Activated CD8-positive, alpha-beta memory T cell treated with anti-CD3 and anti-CD28 coated beads, Interleukin-2, amount 50 U/mL, for 24 hours (primary cell): ENCODE results near the gene COG2.
"Not testable (repeated sequence)": the region's sequence is repeated elsewhere in the genome, so short reads cannot be mapped to it uniquely, and the experiment has no call there.

Experiments
- DNase-seq: peaks from one replicate; pipeline ENCODE4 v3.0.0-alpha.2; 2020; ENCODE audit errors: extremely low read depth

COG2 gene

DNA sequence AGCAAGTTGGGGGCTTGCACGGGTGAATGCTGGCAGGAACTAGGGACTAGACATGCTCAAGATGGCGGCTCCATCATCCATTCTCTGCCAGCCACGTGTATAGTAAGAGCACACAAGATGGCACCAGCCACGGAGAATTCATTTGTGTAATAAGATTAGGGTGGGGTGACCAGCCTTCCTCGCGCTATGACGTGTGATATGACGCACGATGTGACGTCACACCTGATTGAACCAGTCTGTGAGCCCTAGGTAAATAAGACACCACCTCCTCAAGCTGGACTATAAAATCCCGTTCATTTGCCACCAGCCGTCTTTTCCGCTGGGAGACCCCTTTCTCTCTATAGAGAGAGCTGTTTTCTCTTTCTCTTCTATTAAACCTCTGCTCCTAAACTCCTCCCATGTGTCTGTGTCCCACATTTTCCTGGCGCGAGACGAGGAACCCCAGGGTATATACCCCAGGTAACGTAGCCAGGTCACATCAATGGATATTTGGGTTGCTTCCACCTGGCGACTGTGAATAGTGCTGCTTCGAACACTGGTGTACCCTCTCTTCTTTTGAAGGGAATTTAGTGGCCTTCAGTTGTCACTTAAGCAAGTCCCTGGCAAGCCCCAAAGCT, 18.1 kb upstream of the COG2 start:
- no peak for DNase-seq

DNA sequence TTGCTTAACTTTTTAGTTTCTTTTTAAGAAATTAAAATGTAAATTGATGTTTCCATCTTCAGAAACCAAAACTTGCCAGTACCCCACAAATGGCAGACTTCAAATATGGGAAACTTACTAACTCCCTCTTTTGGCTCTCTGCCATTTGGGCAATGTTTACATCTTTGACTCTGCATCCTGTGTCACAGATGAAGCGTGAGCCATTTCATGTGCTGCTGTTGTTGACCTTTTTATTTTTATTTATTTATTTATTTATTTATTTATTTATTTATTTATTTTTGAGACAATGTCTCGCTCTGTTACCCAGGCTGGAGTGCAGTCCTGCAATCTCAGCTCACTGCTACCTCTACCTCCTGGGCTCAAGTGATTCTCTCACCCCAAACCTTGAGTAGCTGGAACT, 16.0 kb upstream of the COG2 start:
- no peak for DNase-seq

DNA sequence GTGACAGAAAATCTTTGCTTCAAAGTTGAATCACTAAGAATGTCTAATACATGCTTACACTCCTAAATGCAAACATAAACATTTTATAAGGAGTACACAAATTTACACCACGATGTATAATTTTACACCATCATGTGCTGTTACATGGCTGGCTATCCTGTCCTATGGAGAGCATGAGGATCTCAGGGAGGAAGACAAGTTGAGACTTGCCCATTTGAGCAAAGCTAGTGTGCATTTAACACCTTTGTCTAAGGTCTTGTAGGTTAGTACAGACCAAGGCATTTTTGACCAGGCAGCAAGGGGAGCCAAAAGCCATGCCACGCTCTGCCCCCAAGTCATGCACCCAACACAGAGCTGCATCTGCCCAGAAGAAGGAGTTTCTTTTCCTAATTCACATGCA, 14.5 kb upstream of the COG2 start:
- DNase-seq: no peak

GRCh38 chr1:230629511-230629910, 12.8 kb upstream of the COG2 start:
- no peak for DNase-seq

GRCh38 chr1:230631477-230631876, 10.8 kb upstream of the COG2 start:
- DNase-seq: no peak

- DNase-seq: no peak
Measured at GRCh38 chr1:230632273-230632873, 9.9 kb upstream of the COG2 start.

DNA sequence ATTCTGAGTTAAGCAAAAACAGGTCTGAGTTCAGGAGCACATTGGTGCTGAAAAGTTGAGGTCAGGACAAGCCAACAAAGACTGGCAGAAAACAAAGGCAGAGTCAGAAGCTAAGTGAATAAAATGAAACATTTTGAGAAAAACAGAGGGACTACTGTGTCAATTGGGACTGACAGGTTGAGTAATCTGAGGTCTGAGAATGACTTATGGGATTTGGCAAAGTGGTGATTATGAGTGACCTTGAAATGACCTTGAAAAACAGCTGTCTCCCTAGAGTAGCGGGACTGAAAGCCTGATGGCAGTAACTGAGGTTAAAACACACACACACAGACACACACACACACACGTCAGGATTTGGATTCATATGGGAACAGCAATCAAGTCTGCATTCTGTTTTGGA, 8.8 kb upstream of the COG2 start:
- no peak for DNase-seq

GRCh38 chr1:230634384-230634783, 7.9 kb upstream of the COG2 start:
- no peak for DNase-seq

DNA sequence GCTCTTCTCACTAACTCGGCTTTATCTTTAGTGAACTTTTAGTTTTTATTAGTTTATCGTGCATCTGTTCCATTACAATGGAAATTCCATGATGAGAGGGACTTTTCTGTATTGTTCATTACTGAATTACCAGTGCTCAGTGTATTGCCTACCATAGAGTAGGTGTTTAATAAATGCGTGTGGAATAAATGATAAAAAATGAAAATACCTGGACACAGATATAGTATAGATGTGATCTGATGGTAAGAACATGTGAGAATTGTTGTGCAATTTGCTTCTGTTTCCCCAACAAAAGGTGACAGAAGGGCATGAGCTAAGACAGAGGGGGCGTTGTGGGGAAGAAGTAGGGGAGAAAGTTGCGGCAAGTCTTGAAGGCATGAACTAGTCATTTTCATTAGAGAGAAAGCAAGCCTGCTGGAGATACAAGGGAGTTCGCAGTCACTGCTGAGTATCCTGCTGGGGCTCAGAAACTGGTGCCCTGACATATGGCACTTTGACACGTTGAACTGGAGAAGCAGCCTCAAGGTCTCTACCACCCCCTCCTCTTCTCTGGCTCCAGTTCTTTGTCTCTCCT, 5.6 kb upstream of the COG2 start:
- DNase-seq: no peak

GRCh38 chr1:230639714-230640209, 2.5 kb upstream of the COG2 start:
- DNase-seq: no peak

- no peak for DNase-seq
Measured at GRCh38 chr1:230641346-230641745, 935 bp upstream of the COG2 start.

- no peak for DNase-seq
Measured at GRCh38 chr1:230641900-230642262, 400 bp upstream of the COG2 start.

DNA sequence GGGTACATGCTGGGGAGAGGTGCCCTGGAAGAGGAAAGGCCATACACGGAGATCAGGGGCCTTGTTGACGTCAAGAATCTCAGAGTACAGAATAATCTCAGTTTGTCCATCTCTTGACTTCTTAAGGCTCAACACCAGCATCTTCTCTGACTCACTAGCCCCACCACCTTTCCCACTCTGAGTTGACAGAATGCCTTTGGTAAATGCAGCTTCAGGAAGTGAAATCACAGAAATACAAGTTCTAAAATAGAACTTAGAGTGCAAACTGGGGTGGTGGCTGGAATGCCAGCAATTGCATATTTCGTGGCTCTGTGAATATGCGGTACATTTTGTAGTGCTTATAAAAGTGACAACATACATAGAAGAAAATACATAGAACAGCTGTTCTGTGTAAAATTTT, 1.6 kb downstream of the COG2 start:
- DNase-seq: no peak

GRCh38 chr1:230646710-230647302, 4.5 kb downstream of the COG2 start:
- DNase-seq: no peak

- no peak for DNase-seq
Measured at GRCh38 chr1:230647321-230647720, 5.0 kb downstream of the COG2 start.

- no peak for DNase-seq
Measured at GRCh38 chr1:230648114-230648513, 5.8 kb downstream of the COG2 start.

DNA sequence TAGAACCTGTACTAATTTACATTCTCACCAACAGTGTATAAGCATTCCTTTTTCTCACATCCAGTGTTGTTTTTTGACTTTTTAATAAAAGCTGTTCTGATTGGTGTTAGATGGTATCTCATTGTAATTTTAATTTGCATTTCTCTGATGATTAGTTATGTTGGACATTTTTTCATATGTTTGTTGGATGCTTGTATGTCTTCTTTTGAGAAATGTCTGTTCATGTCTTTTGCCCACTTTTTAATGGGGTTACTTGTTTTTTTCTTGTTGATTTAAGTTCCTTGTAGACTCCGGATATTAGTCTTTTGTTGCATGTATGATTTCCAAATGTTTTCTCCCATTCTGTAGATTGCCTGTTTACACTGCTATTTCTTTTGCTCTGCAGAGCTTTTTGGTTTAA, 8.0 kb downstream of the COG2 start:
- DNase-seq: no peak

DNA sequence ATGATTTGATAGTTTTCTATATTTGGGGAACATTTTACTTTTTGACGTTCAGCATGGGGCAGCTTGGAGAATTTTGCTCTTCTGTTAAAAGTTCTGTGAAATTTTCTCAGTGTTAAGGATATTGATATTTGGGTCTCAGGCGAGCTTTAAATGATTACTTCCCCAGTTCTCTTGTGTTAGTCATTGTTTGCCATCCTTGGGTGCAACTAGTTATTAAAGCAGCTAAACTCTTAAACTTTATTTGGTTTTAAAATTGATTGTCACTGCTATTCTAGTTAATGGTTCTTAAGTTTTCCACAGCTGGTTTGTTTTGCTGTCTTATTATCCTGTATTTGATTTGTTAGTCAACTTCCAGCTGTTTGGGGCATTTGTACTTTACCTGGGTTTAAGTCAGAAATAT, 9.0 kb downstream of the COG2 start:
- no peak for DNase-seq

- not testable (repeated sequence) for DNase-seq
Measured at GRCh38 chr1:230656719-230657118, 14.4 kb downstream of the COG2 start.

- DNase-seq: not testable (repeated sequence)
Measured at GRCh38 chr1:230658103-230658502, 15.8 kb downstream of the COG2 start.

GRCh38 chr1:230658691-230659090, 16.4 kb downstream of the COG2 start:
- no peak for DNase-seq

DNA sequence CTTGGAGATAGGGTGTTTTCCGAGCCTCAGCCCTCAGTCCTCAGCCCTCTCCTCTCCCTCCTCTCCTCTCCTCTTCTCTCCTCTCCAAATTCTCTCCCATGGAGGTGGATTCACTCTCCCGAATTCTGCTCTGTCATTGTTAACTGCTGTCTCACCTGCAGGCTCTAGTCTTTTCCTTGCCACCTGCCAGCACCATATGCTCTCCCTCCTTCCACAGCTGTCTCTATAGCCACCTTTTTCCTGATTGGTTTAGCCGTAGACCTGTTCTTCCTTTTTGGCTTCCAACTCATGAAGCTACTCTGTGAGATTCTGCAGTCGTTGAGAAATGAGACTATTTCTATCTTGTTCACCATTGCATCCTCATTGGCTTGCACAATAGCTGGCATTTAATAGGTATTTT, 19.7 kb downstream of the COG2 start:
- no peak for DNase-seq

- no peak for DNase-seq
Measured at GRCh38 chr1:230668227-230668626, 25.9 kb downstream of the COG2 start.
